Loucy (cell line): ENCODE data around the gene UNC79.
"Not testable (repeated sequence)": the region's sequence is repeated elsewhere in the genome, so short reads cannot be mapped to it uniquely, and the experiment has no call there.

Source experiments
- CTCF ChIP-seq: fragments of 200-600 bp; sonication (generic); conservative IDR thresholded peaks from 2 replicates; pipeline ENCODE4 v1.5.1; 2014; ENCODE audit warnings: mild to moderate bottlenecking, antibody characterized with exemption, low read length
- EZH2phosphoT487 ChIP-seq: fragments of 200-600 bp; IDR thresholded peaks from 2 replicates; pipeline ENCODE4 v1.6.1; 2018; ENCODE audit warnings: antibody characterized with exemption, mild to moderate bottlenecking, moderate library complexity, borderline replicate concordance

- not testable (repeated sequence) for TF ChIP-seq CTCF, EZH2phosphoT487
Measured at GRCh38 chr14:93493622-93494021, 62.9 kb downstream of the UNC79 start.
